ENCODE data around the gene CCNC.
"Not testable (repeated sequence)": the region's sequence is repeated elsewhere in the genome, so short reads cannot be mapped to it uniquely, and the experiment has no call there.

Gene CCNC

GRCh38 chr6:99603421-99604165 is 35.1 kb upstream of the CCNC start:
- DNase-seq (ENCODE audit: low read depth, low spot score) = no peak

- DNase-seq (ENCODE audit: low read depth, low spot score) = no peak
These were observed 34.3 kb upstream of the CCNC start for GRCh38 chr6:99602520-99603420.

GRCh38 chr6:99594696-99595095 is 26.2 kb upstream of the CCNC start:
- DNase-seq (ENCODE audit: low read depth, low spot score) = not testable (repeated sequence)

- no peak for DNase-seq (ENCODE audit: low read depth, low spot score)
These were observed 24.4 kb upstream of the CCNC start for GRCh38 chr6:99592900-99593299.

GRCh38 chr6:99591673-99592364 is 23.4 kb upstream of the CCNC start:
- no peak for DNase-seq (ENCODE audit: low read depth, low spot score)

- no peak for DNase-seq (ENCODE audit: low read depth, low spot score)
These were observed 22.5 kb upstream of the CCNC start for GRCh38 chr6:99590728-99591672.

GRCh38 chr6:99589907-99590493 is 21.5 kb upstream of the CCNC start:
- no peak for DNase-seq (ENCODE audit: low read depth, low spot score)

- DNase-seq (ENCODE audit: low read depth, low spot score) = no peak
These were observed 20.8 kb upstream of the CCNC start for GRCh38 chr6:99589290-99589672.

- no peak for DNase-seq (ENCODE audit: low read depth, low spot score)
These were observed 20.3 kb upstream of the CCNC start for GRCh38 chr6:99588618-99589289.

GRCh38 chr6:99587792-99588191 is 19.3 kb upstream of the CCNC start:
- DNase-seq (ENCODE audit: low read depth, low spot score) = no peak

GRCh38 chr6:99579781-99580180 is 11.3 kb upstream of the CCNC start:
- DNase-seq (ENCODE audit: low read depth, low spot score) = no peak

GRCh38 chr6:99575544-99576227 is 7.2 kb upstream of the CCNC start:
- no peak for DNase-seq (ENCODE audit: low read depth, low spot score)

GRCh38 chr6:99573980-99574617 is 5.6 kb upstream of the CCNC start:
- no peak for DNase-seq (ENCODE audit: low read depth, low spot score)

- DNase-seq (ENCODE audit: low read depth, low spot score) = no peak
These were observed 5.3 kb downstream of the CCNC start for GRCh38 chr6:99563056-99563723.

- no peak for DNase-seq (ENCODE audit: low read depth, low spot score)
These were observed 7.8 kb downstream of the CCNC start for GRCh38 chr6:99560668-99561067.

GRCh38 chr6:99559057-99559456 is 9.4 kb downstream of the CCNC start:
- DNase-seq (ENCODE audit: low read depth, low spot score) = no peak

- no peak for DNase-seq (ENCODE audit: low read depth, low spot score)
These were observed 14.6 kb downstream of the CCNC start for GRCh38 chr6:99553888-99554287.

GRCh38 chr6:99550046-99550748 is 18.3 kb downstream of the CCNC start:
- DNase-seq (ENCODE audit: low read depth, low spot score) = no peak
